ENCODE measurements around the gene HOXC12.

DNA sequence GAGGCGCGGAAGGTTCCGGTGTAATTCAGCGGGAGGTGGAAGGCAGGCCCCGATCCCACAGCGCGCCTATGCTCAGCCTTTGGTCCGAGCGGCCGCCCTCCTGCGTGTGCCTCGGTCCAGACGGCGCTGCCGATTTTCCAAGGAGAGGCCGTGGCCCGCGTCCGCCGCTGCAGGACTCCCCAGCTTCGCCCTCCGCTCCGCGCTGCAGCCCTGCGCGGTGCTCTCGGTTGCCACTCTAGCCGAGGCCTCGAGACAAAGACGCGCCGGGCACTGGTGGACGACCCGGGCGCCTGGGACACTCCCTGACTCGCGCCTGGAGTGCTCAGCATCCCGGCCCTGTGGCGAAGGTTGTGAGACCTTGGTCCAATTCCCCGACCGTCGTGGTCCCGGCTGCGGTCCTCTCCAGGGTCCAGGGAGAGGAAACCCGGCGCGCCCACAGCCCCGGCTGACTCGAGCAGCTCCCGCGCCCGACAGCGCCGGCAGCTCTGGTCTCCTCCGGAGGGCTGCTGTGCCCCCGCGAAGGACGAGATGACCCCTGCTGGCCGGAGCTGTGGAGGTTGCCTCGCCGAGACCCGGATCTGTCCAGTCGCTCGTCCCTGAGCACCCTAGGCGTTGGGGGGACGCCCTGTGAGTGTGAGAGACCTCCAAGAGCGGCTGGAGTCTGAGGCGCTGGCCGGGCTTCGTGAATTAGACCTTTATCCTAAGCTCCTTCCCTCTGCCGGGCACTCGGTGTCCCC lies 6.5 kb downstream of the HOXC12 start:
- TF ChIP-seq, protein P1, sequence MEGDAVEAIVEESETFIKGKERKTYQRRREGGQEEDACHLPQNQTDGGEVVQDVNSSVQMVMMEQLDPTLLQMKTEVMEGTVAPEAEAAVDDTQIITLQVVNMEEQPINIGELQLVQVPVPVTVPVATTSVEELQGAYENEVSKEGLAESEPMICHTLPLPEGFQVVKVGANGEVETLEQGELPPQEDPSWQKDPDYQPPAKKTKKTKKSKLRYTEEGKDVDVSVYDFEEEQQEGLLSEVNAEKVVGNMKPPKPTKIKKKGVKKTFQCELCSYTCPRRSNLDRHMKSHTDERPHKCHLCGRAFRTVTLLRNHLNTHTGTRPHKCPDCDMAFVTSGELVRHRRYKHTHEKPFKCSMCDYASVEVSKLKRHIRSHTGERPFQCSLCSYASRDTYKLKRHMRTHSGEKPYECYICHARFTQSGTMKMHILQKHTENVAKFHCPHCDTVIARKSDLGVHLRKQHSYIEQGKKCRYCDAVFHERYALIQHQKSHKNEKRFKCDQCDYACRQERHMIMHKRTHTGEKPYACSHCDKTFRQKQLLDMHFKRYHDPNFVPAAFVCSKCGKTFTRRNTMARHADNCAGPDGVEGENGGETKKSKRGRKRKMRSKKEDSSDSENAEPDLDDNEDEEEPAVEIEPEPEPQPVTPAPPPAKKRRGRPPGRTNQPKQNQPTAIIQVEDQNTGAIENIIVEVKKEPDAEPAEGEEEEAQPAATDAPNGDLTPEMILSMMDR (conservative IDR thresholded peaks at IDR 0.05; ENCODE audit: low read length) = no peak
- no peak for TF ChIP-seq EZH2phosphoT487 (IDR thresholded peaks at IDR 0.05; ENCODE audit: borderline replicate concordance, low read depth, low read length)

All from OCI-LY7 (cell line).